ENCODE data around the gene ATG2A.

GRCh38 chr11:64890522-64890939, 26.5 kb downstream of the ATG2A start:
- TF ChIP-seq EZH2phosphoT487 (IDR thresholded peaks at IDR 0.05) (no peak), CTCF (IDR thresholded peaks at IDR 0.05) (no peak)
